DOHH2 (cell line): ENCODE results near the gene DLG1.

Experiments
- CTCF ChIP-seq: fragments of 200-600 bp; sonication (generic); IDR thresholded peaks from one replicate; pipeline ENCODE4 v1.5.1; 2014; ENCODE audit warnings: antibody characterized with exemption, mild to moderate bottlenecking, low read depth, low read length; ENCODE audit not compliant: poor library complexity, severe bottlenecking
- EZH2phosphoT487 ChIP-seq: fragments of 200-600 bp; sonication (generic); IDR thresholded peaks from 2 replicates; pipeline ENCODE4 v1.6.1; 2017; ENCODE audit warnings: borderline replicate concordance, mild to moderate bottlenecking, antibody characterized with exemption, low read length, moderate library complexity, mixed read lengths

GRCh38 chr3:197340521-197340871, 42.1 kb upstream of the DLG1 start:
- no peak for TF ChIP-seq CTCF
- TF ChIP-seq EZH2phosphoT487 = no peak
